Brain pericyte (primary cell): Measurements from ENCODE around the gene PRMT2.
A peak's percentile ranks its signal among the peaks of the same experiment; 100 is the strongest.
"Not testable (repeated sequence)": the region's sequence is repeated elsewhere in the genome, so short reads cannot be mapped to it uniquely, and the experiment has no call there.

Experiments used
- DNase-seq: peaks from one replicate; pipeline ENCODE4 v3.0.0-alpha.2; 2012; ENCODE audit warnings: low read depth, low spot score

Gene PRMT2

GRCh38 chr21:46617267-46618051 lies 18.0 kb upstream of the PRMT2 start:
- no peak for DNase-seq

GRCh38 chr21:46618738-46619379 lies 16.6 kb upstream of the PRMT2 start:
- no peak for DNase-seq

- no peak for DNase-seq
Measured at GRCh38 chr21:46619846-46620245, 15.6 kb upstream of the PRMT2 start.

GRCh38 chr21:46620846-46621245 lies 14.6 kb upstream of the PRMT2 start:
- DNase-seq: no peak

GRCh38 chr21:46621457-46622182 lies 13.9 kb upstream of the PRMT2 start:
- DNase-seq: no peak

- DNase-seq: peak; percentile 85
Measured at GRCh38 chr21:46622226-46622625, 13.2 kb upstream of the PRMT2 start.

GRCh38 chr21:46624050-46624449 lies 11.4 kb upstream of the PRMT2 start:
- no peak for DNase-seq

- no peak for DNase-seq
Measured at GRCh38 chr21:46625759-46626158, 9.7 kb upstream of the PRMT2 start.

- no peak for DNase-seq
Measured at GRCh38 chr21:46626536-46626935, 8.9 kb upstream of the PRMT2 start.

- no peak for DNase-seq
Measured at GRCh38 chr21:46626975-46627501, 8.4 kb upstream of the PRMT2 start.

GRCh38 chr21:46627726-46628125 lies 7.7 kb upstream of the PRMT2 start:
- no peak for DNase-seq

- no peak for DNase-seq
Measured at GRCh38 chr21:46628868-46629267, 6.6 kb upstream of the PRMT2 start.

GRCh38 chr21:46630915-46631314 lies 4.6 kb upstream of the PRMT2 start:
- not testable (repeated sequence) for DNase-seq

- DNase-seq: no peak
Measured at GRCh38 chr21:46633566-46633965, 1.9 kb upstream of the PRMT2 start.

- DNase-seq: no peak
Measured at GRCh38 chr21:46634427-46634826, 1.0 kb upstream of the PRMT2 start.

- no peak for DNase-seq
Measured at GRCh38 chr21:46634966-46635323, 529 bp upstream of the PRMT2 start.

- no peak for DNase-seq
Measured at GRCh38 chr21:46636181-46636512, 673 bp downstream of the PRMT2 start.

- DNase-seq: no peak
Measured at GRCh38 chr21:46636550-46637285, 1.2 kb downstream of the PRMT2 start.

GRCh38 chr21:46637952-46638746 lies 2.7 kb downstream of the PRMT2 start:
- no peak for DNase-seq

- no peak for DNase-seq
Measured at GRCh38 chr21:46639489-46640386, 4.3 kb downstream of the PRMT2 start.
